Heart left ventricle (tissue), 16 donors: Measurements from ENCODE around the gene MEOX1. TPM values are rescaled to one million over a fixed set of nuclear protein-coding genes. Genes with fewer than 3 reads are reported as not detected.

Experiments
- ATAC-seq, 4 donors: fragments of 200-7000 bp; cut with Tn5 transposase; one replicate each; pipeline ENCODE4 v1.9.1; 2020 to 2022; ENCODE audit warnings: moderate library complexity in 4 of 4, mild to moderate bottlenecking in 3 of 4, moderate number of reproducible peaks in 1 of 4
- DNase-seq, 5 donors: peaks; one replicate each; pipeline ENCODE4 v3.0.0-alpha.2; 2020
- H3K27ac ChIP-seq, 12 donors: fragments of 200-600 bp; sonication (generic) in 4 of 12; one replicate each; pipeline versions ENCODE4 v1.5.0 to v1.8.0; 2016 to 2022; ENCODE audit warnings: mild to moderate bottlenecking in 2 of 12
- H3K27me3 ChIP-seq, 9 donors: fragments of 200-600 bp; sonication (generic) in 2 of 9; one replicate each; pipeline versions ENCODE4 v1.5.1 to v1.8.0; 2016 to 2022; ENCODE audit warnings: mild to moderate bottlenecking in 3 of 9
- H3K36me3 ChIP-seq, 9 donors: fragments of 200-600 bp; sonication (generic) in 2 of 9; one replicate each; pipeline versions ENCODE4 v1.5.0 to v1.8.0; 2018 to 2022; ENCODE audit warnings: mild to moderate bottlenecking in 2 of 9
- H3K4me1 ChIP-seq, 12 donors: fragments of 200-600 bp; sonication (generic) in 4 of 12; one replicate each; pipeline versions ENCODE4 v1.5.0 to v1.8.0; 2016 to 2022; ENCODE audit warnings: mild to moderate bottlenecking in 3 of 12
- H3K4me3 ChIP-seq, 12 donors: fragments of 200-600 bp; sonication (generic) in 4 of 12; one replicate each; pipeline versions ENCODE4 v1.5.0 to v1.8.0; 2017 to 2022; ENCODE audit warnings: mild to moderate bottlenecking in 9 of 12, moderate library complexity in 4 of 12
- H3K9me3 ChIP-seq, 12 donors: fragments of 200-600 bp; sonication (generic) in 4 of 12; one replicate each; pipeline versions ENCODE4 v1.5.0 to v1.8.0; 2016 to 2022; ENCODE audit warnings: mild to moderate bottlenecking in 1 of 12
- POLR2A ChIP-seq, 2 donors: fragments of 450-650 bp; IDR thresholded peaks; one replicate each; pipeline ENCODE4 v1.6.1; 2017; ENCODE audit warnings: antibody characterized with exemption in 2 of 2, mild to moderate bottlenecking in 2 of 2, moderate library complexity in 2 of 2
- WGBS, 4 donors: extraction: QIAGEN DNeasy Blood & Tissue Kit in 2 of 4; methylation state at CpG; one replicate each; pipeline versions ENCODE4 v1.1.5 to v1.1.7; 2013 to 2018; 5-methylcytosine and 5-hydroxymethylcytosine counted together
- intact Hi-C, 10 donors: fragments of 100-400 bp; cut with DNase I; formaldehyde crosslinking; loops; one replicate each; pipeline versions ENCODE4 v1.11.1 to v1.14.2; 2022
- polyA plus RNA-seq, 2 donors: library from polyadenylated mRNA; stranded (reverse); fragments of 200-250 nt; gene quantifications; one replicate each; pipeline ENCODE4 v1.2.3, GENCODE V29; 2013
- total RNA-seq, 9 donors: library from RNA; depleted of rRNA in 2 of 9; stranded (reverse); fragments of >200 nt in 2 of 9; fragmentation: NEBNext Ultra II Directional in 3 of 9; extraction: Animal tissue kit (Norgen Biotek cat#: 25700) in 3 of 9; gene quantifications; one replicate each; pipeline versions ENCODE4 v1.1.0 to v1.2.4, GENCODE V29; 2016 to 2023
- TF ChIP-seq, protein P1 (sequence below), 12 donors: fragments of 200-600 bp; sonication (generic) in 4 of 12; IDR thresholded peaks; one replicate each; pipeline versions ENCODE4 v1.5.0 to v1.8.0; 2018 to 2022; ENCODE audit warnings: antibody characterized with exemption in 12 of 12, mild to moderate bottlenecking in 5 of 12
- donor health status: ischemic (EF 13 %, LVEDD 7.1; RV severe dilation, severe dysfunction).
- donor health status: healthy with polysubstance abuse.
- donor health status: DM: no; HTN: yes; CAD: no.
- donor health status: DM: no; HTN: no; CAD: no.
- donor health status: ischemic (EF 25% LVEDD 6.9; RV normal size, moderate dysfunction).
- donor health status: ischemic (EF 25% LVEDD 5.7; RV mildly dilated, moderate dysfunction).
- donor health status: healthy.
- donor health status: DM: yes; HTN: yes; CAD: no.
- donor health status: ischemic (EF 35%, LVEDD 5.7; RV mildly dilated, moderate dysfunction).
- donor health status: nonischemic (EF 11% LVEDD 7.7; RV severe dilation, severe dysfunction).
- donor health status: DM: yes; HTN: yes; CAD: no.
- donor health status: PGD.
- donor health status: ischemic (EF 29% LVEDD 5.4; RV normal size, mild dysfunction).
- donor health status: nonischemic (EF 23%, LVEDD 6.1; RV moderate dilation, normal function).

MEOX1 gene
- total and polyA plus RNA-seq, 11 donors, result 9.7 to 24.0 (median 16.1) TPM

- intact Hi-C loops, result no loop called here
- DNase-seq, result no peak
- Histone ChIP-seq H3K27ac (no peak overlapping the region), H3K4me1 (peaks cover 0 to 10% (median 6%) of the 10 kb centered on the region in 12 donors), H3K27me3 (no peaks in the 10 kb centered on the region), H3K4me3 (no peak overlapping the region), H3K9me3 (no peaks in the 10 kb centered on the region), H3K36me3 (no peaks in the 10 kb centered on the region)
- TF ChIP-seq POLR2A (IDR thresholded peaks at IDR 0.05), result no peak
- TF ChIP-seq, protein P1, sequence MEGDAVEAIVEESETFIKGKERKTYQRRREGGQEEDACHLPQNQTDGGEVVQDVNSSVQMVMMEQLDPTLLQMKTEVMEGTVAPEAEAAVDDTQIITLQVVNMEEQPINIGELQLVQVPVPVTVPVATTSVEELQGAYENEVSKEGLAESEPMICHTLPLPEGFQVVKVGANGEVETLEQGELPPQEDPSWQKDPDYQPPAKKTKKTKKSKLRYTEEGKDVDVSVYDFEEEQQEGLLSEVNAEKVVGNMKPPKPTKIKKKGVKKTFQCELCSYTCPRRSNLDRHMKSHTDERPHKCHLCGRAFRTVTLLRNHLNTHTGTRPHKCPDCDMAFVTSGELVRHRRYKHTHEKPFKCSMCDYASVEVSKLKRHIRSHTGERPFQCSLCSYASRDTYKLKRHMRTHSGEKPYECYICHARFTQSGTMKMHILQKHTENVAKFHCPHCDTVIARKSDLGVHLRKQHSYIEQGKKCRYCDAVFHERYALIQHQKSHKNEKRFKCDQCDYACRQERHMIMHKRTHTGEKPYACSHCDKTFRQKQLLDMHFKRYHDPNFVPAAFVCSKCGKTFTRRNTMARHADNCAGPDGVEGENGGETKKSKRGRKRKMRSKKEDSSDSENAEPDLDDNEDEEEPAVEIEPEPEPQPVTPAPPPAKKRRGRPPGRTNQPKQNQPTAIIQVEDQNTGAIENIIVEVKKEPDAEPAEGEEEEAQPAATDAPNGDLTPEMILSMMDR (IDR thresholded peaks at IDR 0.05), result no peak
- ATAC-seq, result peak in 1 of 4 donors; percentile 11
- WGBS, 4 donors, result 72 to 82% (median 74%) methylated on average over 15 to 16 of the region's 16 CpGs
Observed at GRCh38 chr17:43701318-43701743, 39.6 kb upstream of the MEOX1 start.

- peaks cover 0 to 19% (median 14%) of the 10 kb centered on the region in 12 donors for H3K4me1 ChIP-seq
- intact Hi-C loops, result loop anchor here in 6 of 10 donors (5.0 to 10.0 kb wide), 2 partner anchors 145 to 148 kb away; partner anchors contain the start of gene CD300LG (in 6 of the 6)
- no peak overlapping the region for H3K27ac ChIP-seq
- no peaks in the 10 kb centered on the region for H3K36me3 ChIP-seq
- H3K4me3 ChIP-seq, result no peak overlapping the region
- DNase-seq, result no peak
- WGBS, 4 donors, result 83 to 92% (median 89%) methylated on average over 3 of the region's 3 CpGs
- TF ChIP-seq POLR2A (IDR thresholded peaks at IDR 0.05), result no peak
- TF ChIP-seq, protein P1 (IDR thresholded peaks at IDR 0.05), result no peak
- ATAC-seq, result no peak
- H3K27me3 ChIP-seq, result no peaks in the 10 kb centered on the region
- no peaks in the 10 kb centered on the region for H3K9me3 ChIP-seq
Observed at GRCh38 chr17:43699438-43699756, 37.7 kb upstream of the MEOX1 start.

GRCh38 chr17:43698678-43699437 lies 37.1 kb upstream of the MEOX1 start:
- intact Hi-C loops, result loop anchor here in 6 of 10 donors (5.0 to 10.0 kb wide), 2 partner anchors 146 to 148 kb away; partner anchors contain the start of gene CD300LG (in 6 of the 6)
- H3K27ac ChIP-seq, result no peak overlapping the region
- TF ChIP-seq POLR2A (IDR thresholded peaks at IDR 0.05), result no peak
- TF ChIP-seq, protein P1 (IDR thresholded peaks at IDR 0.05), result no peak
- no peaks in the 10 kb centered on the region for H3K9me3 ChIP-seq
- H3K36me3 ChIP-seq, result no peaks in the 10 kb centered on the region
- 63 to 69% (median 66%) methylated on average over 7 of the region's 7 CpGs for WGBS, 4 donors
- DNase-seq (no peak), ATAC-seq (no peak)
- peaks cover 0 to 19% (median 14%) of the 10 kb centered on the region in 12 donors for H3K4me1 ChIP-seq
- H3K4me3 ChIP-seq, result no peak overlapping the region
- H3K27me3 ChIP-seq, result peaks cover 0 to 3% (median 0%) of the 10 kb centered on the region in 9 donors

DNA sequence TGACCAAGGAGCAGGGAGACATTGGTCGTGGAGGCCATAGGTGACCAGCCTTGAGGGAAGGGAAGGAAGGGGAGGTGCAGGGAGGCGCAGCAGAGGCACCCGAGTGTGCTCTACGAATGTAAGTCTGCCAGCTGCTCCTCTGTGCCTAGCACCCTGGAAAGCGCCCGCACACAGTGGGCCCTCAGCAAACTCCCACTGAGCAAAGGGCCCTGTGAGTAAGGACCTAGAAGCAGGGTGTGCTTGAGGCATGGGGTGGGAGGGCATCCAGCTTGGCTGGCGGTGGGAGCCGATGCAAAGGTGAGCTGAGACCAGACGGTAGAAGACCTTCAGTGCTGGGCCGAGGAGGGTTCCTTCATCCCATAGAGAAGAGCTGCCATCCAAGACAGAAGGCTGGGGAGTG lies 36.2 kb upstream of the MEOX1 start:
- H3K27me3 ChIP-seq, result peaks cover 0 to 3% (median 0%) of the 10 kb centered on the region in 9 donors
- H3K9me3 ChIP-seq, result no peaks in the 10 kb centered on the region
- WGBS, 4 donors, result 87 to 95% (median 92%) methylated on average over 10 of the region's 10 CpGs
- no peak for DNase-seq
- no peak overlapping the region for H3K27ac ChIP-seq
- intact Hi-C loops, result loop anchor here in 6 of 10 donors (5.0 to 10.0 kb wide), 2 partner anchors 147 to 149 kb away; partner anchors contain the start of gene CD300LG (in 6 of the 6)
- ATAC-seq, result no peak
- H3K36me3 ChIP-seq, result no peaks in the 10 kb centered on the region
- H3K4me3 ChIP-seq, result no peak overlapping the region
- H3K4me1 ChIP-seq, result peaks cover 0 to 19% (median 14%) of the 10 kb centered on the region in 12 donors
- no peak for TF ChIP-seq POLR2A (IDR thresholded peaks at IDR 0.05)
- TF ChIP-seq, protein P1 (IDR thresholded peaks at IDR 0.05), result no peak
